Endothelial cell of umbilical vein (primary cell): Measurements from ENCODE around the gene ALG12. TPM values are rescaled to one million over a fixed set of nuclear protein-coding genes. Genes with fewer than 3 reads are reported as not detected.

Experiments used
- BruUV-seq: library from RNA; stranded (reverse); fragments of 400-500 nt; replicated peaks from 2 replicates; lab custom pipeline; 2021; lab: Mats Ljungman, UMichigan
- CTCF ChIA-PET: fragments of 300-600, 350-600 bp; sonication (Branson Sonifier 250); formaldehyde crosslinking; loops from one replicate; lab custom pipeline; 2021; ENCODE audit warnings: antibody characterized with exemption, inconsistent platforms; lab: Charles Lee
- POLR2A ChIA-PET: fragments of 300-600, 350-600 bp; sonication (Branson Sonifier 250); formaldehyde crosslinking; loops from one replicate; lab custom pipeline; 2021; ENCODE audit warnings: antibody characterized with exemption, inconsistent platforms; lab: Charles Lee
- DNase-seq: peaks from one replicate; pipeline ENCODE4 v3.0.0-alpha.2; 2011; ENCODE audit warnings: low read depth, low spot score
- FAIRE-seq: peaks from 2 replicates; lab custom pipeline; 2011; peaks lifted over from hg19 to GRCh38; lab: Jason Lieb, UNC
- H2AFZ ChIP-seq: 2 replicates; pipeline ENCODE4 v1.6.0; 2012; ENCODE audit warnings: low read depth, low read length, control low read depth, inconsistent platforms
- H3K27ac ChIP-seq: 2 replicates; pipeline ENCODE4 v1.5.1; 2011; ENCODE audit warnings: low read depth, mild to moderate bottlenecking, control low read depth, low read length, moderate library complexity; ENCODE audit not compliant: insufficient read depth
- H3K27me3 ChIP-seq, 2 experiments: 2 replicates each; pipeline versions ENCODE4 v1.6.0 to v1.6.1; 2011; ENCODE audit warnings: low read length in 2 of 2, mixed read lengths in 1 of 2; ENCODE audit not compliant: control insufficient read depth in 2 of 2, insufficient read depth in 2 of 2
- H3K36me3 ChIP-seq, 2 experiments: 2 replicates in 1 of 2; 3 replicates in 1 of 2; pipeline ENCODE4 v1.5.1; 2011; ENCODE audit warnings: low read length in 2 of 2, mild to moderate bottlenecking in 1 of 2, moderate library complexity in 1 of 2; ENCODE audit not compliant: control insufficient read depth in 2 of 2, insufficient read depth in 2 of 2; ENCODE audit errors: extremely low read depth in 1 of 2
- H3K4me1 ChIP-seq: 3 replicates; pipeline ENCODE4 v1.5.1; 2011; ENCODE audit warnings: mild to moderate bottlenecking, low read length; ENCODE audit not compliant: control insufficient read depth, insufficient read depth; ENCODE audit errors: extremely low read depth
- H3K4me2 ChIP-seq: 2 replicates; pipeline ENCODE4 v1.6.1; 2011; ENCODE audit warnings: low read length, control low read depth, mixed read lengths; ENCODE audit not compliant: insufficient read depth
- H3K4me3 ChIP-seq, 3 experiments: fragments of 200-600 bp in 1 of 3; sonication (generic), shearing (Covaris generic) in 1 of 3; replicated peaks in 1 of 3; 2 replicates each; pipeline ENCODE4 v1.5.1; 2011 to 2016; ENCODE audit warnings: control low read depth in 3 of 3, low read length in 3 of 3, mild to moderate bottlenecking in 2 of 3, inconsistent platforms in 1 of 3, low read depth in 1 of 3, moderate library complexity in 1 of 3; ENCODE audit not compliant: insufficient read depth in 1 of 3
- H3K79me2 ChIP-seq: 2 replicates; pipeline ENCODE4 v1.6.0; 2012; ENCODE audit warnings: low read length, inconsistent platforms; ENCODE audit not compliant: control insufficient read depth, insufficient read depth
- H3K9ac ChIP-seq: replicated peaks from 2 replicates; pipeline ENCODE3; 2011; ENCODE audit warnings: low read length, control low read depth; ENCODE audit not compliant: insufficient read depth; ENCODE audit errors: extremely low read depth
- H3K9me1 ChIP-seq: replicated peaks from 3 replicates; pipeline ENCODE4 v1.6.0; 2011; ENCODE audit warnings: mild to moderate bottlenecking, low read length; ENCODE audit not compliant: control insufficient read depth, insufficient read depth; ENCODE audit errors: extremely low read depth
- H3K9me3 ChIP-seq: replicated peaks from 2 replicates; pipeline ENCODE4 v1.5.1; 2012; ENCODE audit warnings: low read length, inconsistent platforms; ENCODE audit not compliant: control insufficient read depth, insufficient read depth
- H4K20me1 ChIP-seq: replicated peaks from 2 replicates; pipeline ENCODE3; 2011; ENCODE audit warnings: mild to moderate bottlenecking, low read length; ENCODE audit not compliant: control insufficient read depth, insufficient read depth; ENCODE audit errors: extremely low read depth
- EZH2 ChIP-seq: IDR thresholded peaks from 2 replicates; pipeline ENCODE4 v1.6.1; 2012; ENCODE audit warnings: borderline replicate concordance, low read depth, mild to moderate bottlenecking, moderate library complexity, low read length, inconsistent platforms; ENCODE audit not compliant: severe bottlenecking
- FOS ChIP-seq: IDR thresholded peaks from 2 replicates; pipeline ENCODE4 v1.6.1; 2011; ENCODE audit warnings: mild to moderate bottlenecking, low read length, moderate library complexity, borderline replicate concordance; ENCODE audit not compliant: insufficient read depth
- GATA2 ChIP-seq: IDR thresholded peaks from 2 replicates; pipeline ENCODE4 v1.7.0; 2011; ENCODE audit warnings: low read depth, mild to moderate bottlenecking, moderate library complexity, mixed read lengths, low read length; ENCODE audit not compliant: insufficient read length, insufficient read depth
- JUN ChIP-seq: IDR thresholded peaks from 2 replicates; pipeline ENCODE4 v1.6.1; 2011; ENCODE audit warnings: borderline replicate concordance, low read depth; ENCODE audit not compliant: insufficient read length, insufficient read depth
- MYC ChIP-seq: IDR thresholded peaks from one replicate; pipeline ENCODE4 v1.6.1; 2011; ENCODE audit warnings: mild to moderate bottlenecking, low read depth, low read length
- POLR2A ChIP-seq: IDR thresholded peaks from 2 replicates; pipeline ENCODE4 v1.6.1; 2012; ENCODE audit warnings: low read depth, mild to moderate bottlenecking, control low read depth, low read length
- POLR2AphosphoS5 ChIP-seq: IDR thresholded peaks from 2 replicates; pipeline ENCODE4 v1.6.1; 2012; ENCODE audit warnings: low read depth, mild to moderate bottlenecking, control low read depth, low read length, moderate library complexity; ENCODE audit not compliant: insufficient read depth
- dilution Hi-C: fragments of 300-500 bp; cut with MboI; formaldehyde crosslinking; loops from one replicate; pipeline ENCODE4 v1.15.0; 2019; ENCODE audit warnings: low sequenced_read_pairs; ENCODE audit not compliant: extremely low pct_ligation_motif_present
- intact Hi-C: fragments of 100-400 bp; cut with micrococcal nuclease; formaldehyde crosslinking; loops from one replicate; pipeline ENCODE4 v1.10.0; 2022
- polyA plus RNA-seq, 4 experiments: library from polyadenylated mRNA; depleted of rRNA in 3 of 4; stranded (reverse) in 3 of 4; unstranded in 1 of 4; fragments of >200 nt; gene quantifications; 2 replicates each; pipeline versions ENCODE4 v1.2.1 to v1.2.3, GENCODE V29; 2011 to 2012; ENCODE audit warnings: missing spikeins in 1 of 4
- total RNA-seq: library from RNA; stranded (reverse); gene quantifications from 2 replicates; pipeline ENCODE4 v1.2.3, GENCODE V29; 2021
- TF ChIP-seq, protein P1 (sequence below), 2 donors: IDR thresholded peaks; 1 replicate in 1 of 2; 2 replicates in 1 of 2; pipeline ENCODE4 v1.5.1; 2011; ENCODE audit warnings: low read length in 2 of 2, mild to moderate bottlenecking in 2 of 2, moderate library complexity in 2 of 2, control low read depth in 1 of 2, inconsistent platforms in 1 of 2, low read depth in 1 of 2; ENCODE audit not compliant: insufficient read depth in 1 of 2; ENCODE audit errors: extremely low read depth in 1 of 2
- TF ChIP-seq, protein P2 (sequence below): IDR thresholded peaks from 2 replicates; pipeline ENCODE4 v1.6.1; 2011; ENCODE audit not compliant: insufficient read depth, insufficient read length

ALG12 gene
- total and polyA plus RNA-seq, 2 donors (not counting 3 experiments of a cell fraction or from before 2014, with no cell fraction given): 14.6 to 18.0 TPM

DNA sequence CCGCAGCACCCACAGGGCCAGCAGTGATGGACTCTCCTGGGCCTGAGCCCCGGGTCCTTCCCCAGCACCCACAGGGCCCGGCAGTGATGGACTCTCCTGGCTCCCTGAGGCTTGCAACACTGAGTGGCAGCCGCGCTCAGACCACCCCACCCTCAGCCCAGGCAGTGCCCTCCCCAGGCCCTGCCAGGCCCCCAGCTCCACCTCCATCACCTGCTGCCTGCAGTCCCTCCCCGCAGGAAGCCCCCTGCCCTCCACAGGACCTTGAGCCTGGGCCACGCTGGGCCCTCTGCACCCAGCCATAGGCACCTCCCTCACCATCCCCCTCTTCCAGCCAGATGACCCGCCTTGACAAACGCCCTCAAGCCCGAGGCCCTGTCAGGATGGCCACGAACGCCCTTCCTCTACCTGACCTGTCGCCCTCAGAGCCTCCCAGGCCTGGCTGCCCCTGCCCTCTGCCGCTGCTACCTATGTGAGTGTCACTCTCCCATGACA, 11.4 kb downstream of the ALG12 start:
- H3K9ac ChIP-seq: no peak overlapping the region
- H3K79me2 ChIP-seq: no peaks in the 10 kb centered on the region
- no peak overlapping the region for H3K4me3 ChIP-seq
- H3K9me1 ChIP-seq: no peaks in the 10 kb centered on the region
- TF ChIP-seq POLR2A (no peak), GATA2 (no peak), EZH2 (no peak), MYC (no peak), JUN (no peak), FOS (no peak), POLR2AphosphoS5 (no peak)
- TF ChIP-seq, protein P1, sequence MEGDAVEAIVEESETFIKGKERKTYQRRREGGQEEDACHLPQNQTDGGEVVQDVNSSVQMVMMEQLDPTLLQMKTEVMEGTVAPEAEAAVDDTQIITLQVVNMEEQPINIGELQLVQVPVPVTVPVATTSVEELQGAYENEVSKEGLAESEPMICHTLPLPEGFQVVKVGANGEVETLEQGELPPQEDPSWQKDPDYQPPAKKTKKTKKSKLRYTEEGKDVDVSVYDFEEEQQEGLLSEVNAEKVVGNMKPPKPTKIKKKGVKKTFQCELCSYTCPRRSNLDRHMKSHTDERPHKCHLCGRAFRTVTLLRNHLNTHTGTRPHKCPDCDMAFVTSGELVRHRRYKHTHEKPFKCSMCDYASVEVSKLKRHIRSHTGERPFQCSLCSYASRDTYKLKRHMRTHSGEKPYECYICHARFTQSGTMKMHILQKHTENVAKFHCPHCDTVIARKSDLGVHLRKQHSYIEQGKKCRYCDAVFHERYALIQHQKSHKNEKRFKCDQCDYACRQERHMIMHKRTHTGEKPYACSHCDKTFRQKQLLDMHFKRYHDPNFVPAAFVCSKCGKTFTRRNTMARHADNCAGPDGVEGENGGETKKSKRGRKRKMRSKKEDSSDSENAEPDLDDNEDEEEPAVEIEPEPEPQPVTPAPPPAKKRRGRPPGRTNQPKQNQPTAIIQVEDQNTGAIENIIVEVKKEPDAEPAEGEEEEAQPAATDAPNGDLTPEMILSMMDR (IDR thresholded peaks at IDR 0.05; ENCODE audit: extremely low read depth in 1 of 2, insufficient read depth in 1 of 2, low read depth in 1 of 2, low read length in 2 of 2): no peak
- TF ChIP-seq, protein P2, sequence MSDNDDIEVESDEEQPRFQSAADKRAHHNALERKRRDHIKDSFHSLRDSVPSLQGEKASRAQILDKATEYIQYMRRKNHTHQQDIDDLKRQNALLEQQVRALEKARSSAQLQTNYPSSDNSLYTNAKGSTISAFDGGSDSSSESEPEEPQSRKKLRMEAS: no peak
- no peak for FAIRE-seq
- DNase-seq: no peak
- H3K36me3 ChIP-seq: peaks cover 0 to 19% of the 10 kb centered on the region in 2 experiments
- H3K4me1 ChIP-seq: no peaks in the 10 kb centered on the region
- no peaks in the 10 kb centered on the region for H3K9me3 ChIP-seq
- dilution Hi-C loops: no loop called here
- H4K20me1 ChIP-seq: no peaks in the 10 kb centered on the region
- no TSS peak for BruUV-seq
- intact Hi-C loops: no loop called here
- ChIA-PET POLR2A (no interaction called here), CTCF (no interaction called here)
- H3K4me2 ChIP-seq: no peak overlapping the region
- no peak overlapping the region for H3K27ac ChIP-seq
- H2AFZ ChIP-seq: no peak overlapping the region
- H3K27me3 ChIP-seq: no peaks in the 10 kb centered on the region
